HG03432 (cell line): Measurements from ENCODE around the gene FCGR2B.
"Not testable (repeated sequence)": the region's sequence is repeated elsewhere in the genome, so short reads cannot be mapped to it uniquely, and the experiment has no call there.

ENCODE experiments used
- ATAC-seq: cut with Tn5 transposase; IDR thresholded peaks from one replicate; pipeline ENCODE4 v1.9.1; 2021; ENCODE audit warnings: mild to moderate bottlenecking, moderate library complexity; ENCODE audit not compliant: unreplicated experiment

FCGR2B gene

DNA sequence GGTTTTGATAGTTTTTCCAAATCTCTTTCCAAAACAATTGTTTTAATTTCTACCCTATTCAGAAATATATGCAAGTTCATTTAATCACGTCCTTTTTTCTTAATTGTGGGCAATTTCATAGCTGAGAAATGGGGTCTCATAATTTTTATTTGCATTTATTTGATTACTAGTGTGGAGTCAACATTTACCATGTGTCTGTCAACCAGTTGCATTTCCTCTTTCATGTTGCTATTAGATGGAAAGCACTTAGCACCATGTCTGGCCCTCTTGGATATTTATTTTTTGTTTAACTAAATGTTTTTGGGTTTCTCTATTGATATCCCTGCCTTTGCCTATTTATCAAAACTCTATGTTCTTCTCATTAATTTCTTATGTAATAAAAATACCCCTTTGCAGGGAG, 18.1 kb upstream of the FCGR2B start:
- not testable (repeated sequence) for ATAC-seq

DNA sequence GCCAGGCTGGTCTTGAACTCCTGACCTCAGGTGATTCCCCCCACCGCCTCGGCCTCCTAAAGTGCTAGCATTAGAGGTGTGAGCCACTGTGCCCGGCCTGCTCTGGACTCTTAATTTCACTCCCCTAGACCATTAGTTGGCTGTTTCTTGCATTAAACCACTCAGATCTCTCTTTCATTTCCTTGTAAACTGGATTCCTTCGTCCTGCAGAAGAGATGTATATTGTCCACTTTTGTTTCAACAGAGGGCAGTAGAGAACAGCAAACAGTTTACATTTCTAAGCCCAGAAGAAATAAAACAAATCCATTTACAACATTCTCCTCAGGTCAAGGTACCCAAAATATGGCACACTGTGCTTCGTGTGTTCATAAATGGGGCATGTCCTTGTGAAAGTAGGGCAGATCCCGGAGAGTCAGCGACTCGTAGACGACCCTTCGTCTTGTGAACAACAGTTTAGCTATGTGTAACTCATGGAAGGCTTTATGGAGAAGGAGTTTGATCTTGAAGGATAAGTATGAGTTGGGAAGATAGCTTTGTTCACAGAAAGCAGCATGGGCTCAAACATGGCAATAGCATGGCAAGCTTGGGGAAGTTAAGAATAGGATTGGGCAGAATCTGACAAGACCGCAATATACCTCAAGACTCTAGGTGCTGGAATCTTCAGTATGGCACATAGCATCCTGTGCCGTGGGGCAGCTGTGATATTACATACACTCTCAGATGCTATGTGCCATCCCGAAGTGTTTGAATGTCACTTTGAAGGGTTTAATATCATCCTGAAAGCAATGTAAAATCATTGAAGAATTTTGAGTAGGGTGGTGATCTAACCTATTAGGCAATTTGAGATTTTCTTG, 15.2 kb upstream of the FCGR2B start:
- peak; percentile 45 for ATAC-seq

DNA sequence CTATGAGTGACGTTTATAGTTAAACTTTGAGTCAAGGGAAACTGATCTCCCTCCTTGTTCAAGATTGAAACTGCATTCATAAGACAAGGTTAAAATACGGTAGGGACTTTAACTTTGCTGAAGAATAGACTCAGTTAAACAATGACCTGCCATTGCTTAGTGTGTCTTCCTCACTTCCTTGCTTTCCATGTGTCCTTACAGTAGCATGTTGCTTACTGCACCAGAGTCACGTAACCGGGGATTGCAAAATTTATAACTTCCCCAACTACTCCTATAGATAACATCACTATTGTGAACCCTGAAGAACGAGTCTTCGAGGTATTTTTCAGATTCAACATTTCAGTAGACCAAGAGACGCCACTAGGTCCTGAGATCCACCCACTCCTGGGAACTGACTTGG, 9.4 kb upstream of the FCGR2B start:
- not testable (repeated sequence) for ATAC-seq

DNA sequence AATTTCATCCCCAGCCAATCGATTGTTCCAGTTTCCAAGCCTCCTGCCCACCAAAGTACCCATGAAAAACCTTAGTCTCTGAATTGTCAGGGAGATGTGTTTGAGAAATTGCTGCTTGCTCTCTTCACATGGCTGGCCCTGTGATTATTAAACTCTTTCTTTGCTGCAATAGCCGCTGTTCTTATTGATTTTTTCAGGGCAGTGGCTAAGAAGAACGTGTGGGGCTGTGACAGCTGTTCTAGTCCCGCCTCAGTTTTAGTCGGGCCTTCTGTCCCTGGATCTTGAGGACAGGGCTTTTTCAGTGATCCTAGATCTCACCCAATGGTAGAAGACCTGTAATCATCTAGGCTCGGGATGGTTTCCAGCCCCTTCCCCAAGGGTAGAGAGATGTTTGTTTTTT, 9.0 kb upstream of the FCGR2B start:
- ATAC-seq: not testable (repeated sequence)

DNA sequence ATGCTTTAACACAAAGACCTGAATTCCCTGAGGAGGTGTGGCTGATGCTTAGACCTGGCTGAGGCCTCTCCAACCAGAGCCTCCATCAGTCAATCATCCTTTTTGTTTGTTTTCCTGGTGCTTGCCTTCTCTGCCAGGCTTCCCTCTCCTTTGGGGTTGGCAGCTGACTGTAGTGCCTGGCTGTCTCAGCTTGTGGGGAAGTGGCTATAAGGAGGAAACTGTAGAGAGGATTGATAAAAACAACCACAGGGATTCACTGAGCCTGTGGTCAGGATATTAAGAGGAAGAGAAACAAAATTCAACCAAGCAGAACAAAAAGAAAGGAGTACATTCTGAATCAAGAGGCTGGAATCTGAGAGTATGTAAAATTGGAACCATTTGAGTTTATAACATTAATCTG, 4.4 kb upstream of the FCGR2B start:
- not testable (repeated sequence) for ATAC-seq

DNA sequence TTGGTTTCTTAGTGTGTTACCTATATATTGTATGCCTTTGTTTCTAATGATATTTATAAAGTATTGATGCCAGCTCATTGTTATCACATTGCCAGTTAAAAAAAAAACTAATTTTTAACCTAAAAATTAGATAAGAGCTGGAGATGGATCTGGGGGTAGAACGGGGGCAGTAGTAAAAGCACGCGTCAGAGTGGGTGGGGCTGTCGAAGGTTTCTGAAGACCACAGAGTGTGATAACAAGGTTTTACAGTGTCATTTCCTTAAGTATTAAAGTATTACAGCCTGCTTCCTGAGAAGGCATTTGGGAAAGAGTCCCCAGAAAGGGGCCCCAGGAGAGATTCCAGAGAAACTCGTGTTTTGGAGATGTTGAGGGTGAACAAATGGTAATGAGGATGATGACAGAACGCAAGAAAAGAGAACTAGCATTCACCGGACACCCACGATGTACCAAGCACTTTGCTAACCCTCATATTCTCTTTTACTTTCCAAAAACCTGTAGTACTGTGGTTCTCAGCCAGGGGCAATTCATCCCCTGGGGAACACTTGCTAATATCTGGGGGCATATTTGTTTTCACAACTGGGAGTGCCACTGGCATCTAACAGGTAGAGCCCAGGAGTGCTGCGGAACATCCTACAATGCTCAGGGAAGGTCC, 1.2 kb upstream of the FCGR2B start:
- not testable (repeated sequence) for ATAC-seq

DNA sequence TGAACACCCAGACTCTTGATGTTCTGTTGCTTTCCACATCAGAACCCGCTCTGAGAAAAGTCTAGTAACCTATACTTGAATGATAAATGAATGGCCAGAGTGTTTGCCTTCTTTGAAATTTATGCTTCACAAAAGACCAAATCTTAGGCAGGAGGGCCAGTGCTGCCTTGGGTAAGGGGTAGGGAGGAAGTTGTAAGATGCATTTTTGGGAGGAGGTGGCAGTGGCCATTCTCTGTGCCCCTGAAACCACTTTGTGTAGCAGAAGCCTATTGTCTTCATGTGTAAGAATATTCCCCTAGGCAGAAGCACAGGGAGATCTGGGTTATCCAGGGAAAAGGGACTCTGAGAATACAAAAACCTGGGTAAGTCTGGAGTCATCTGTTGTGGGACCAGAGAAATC, 626 bp downstream of the FCGR2B start:
- ATAC-seq: peak; percentile 16

DNA sequence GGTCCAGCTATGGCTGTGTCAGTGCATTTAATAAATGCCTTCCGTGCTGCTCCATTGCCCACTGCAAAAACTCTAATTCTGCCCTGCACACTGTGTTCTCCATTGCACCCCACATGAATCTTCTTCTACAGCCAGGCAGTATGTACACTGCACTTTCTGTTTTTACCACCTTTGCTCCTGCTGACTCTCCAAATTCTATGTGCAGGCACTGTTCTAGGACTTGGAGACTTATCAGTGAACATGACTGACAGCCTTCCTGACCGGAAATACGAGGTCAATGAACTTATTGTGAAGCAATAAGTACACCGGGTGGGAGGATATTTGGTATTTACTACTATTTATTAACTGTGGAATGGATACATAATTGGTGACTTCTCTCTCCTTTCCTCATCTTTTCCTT, 1.7 kb downstream of the FCGR2B start:
- not testable (repeated sequence) for ATAC-seq

DNA sequence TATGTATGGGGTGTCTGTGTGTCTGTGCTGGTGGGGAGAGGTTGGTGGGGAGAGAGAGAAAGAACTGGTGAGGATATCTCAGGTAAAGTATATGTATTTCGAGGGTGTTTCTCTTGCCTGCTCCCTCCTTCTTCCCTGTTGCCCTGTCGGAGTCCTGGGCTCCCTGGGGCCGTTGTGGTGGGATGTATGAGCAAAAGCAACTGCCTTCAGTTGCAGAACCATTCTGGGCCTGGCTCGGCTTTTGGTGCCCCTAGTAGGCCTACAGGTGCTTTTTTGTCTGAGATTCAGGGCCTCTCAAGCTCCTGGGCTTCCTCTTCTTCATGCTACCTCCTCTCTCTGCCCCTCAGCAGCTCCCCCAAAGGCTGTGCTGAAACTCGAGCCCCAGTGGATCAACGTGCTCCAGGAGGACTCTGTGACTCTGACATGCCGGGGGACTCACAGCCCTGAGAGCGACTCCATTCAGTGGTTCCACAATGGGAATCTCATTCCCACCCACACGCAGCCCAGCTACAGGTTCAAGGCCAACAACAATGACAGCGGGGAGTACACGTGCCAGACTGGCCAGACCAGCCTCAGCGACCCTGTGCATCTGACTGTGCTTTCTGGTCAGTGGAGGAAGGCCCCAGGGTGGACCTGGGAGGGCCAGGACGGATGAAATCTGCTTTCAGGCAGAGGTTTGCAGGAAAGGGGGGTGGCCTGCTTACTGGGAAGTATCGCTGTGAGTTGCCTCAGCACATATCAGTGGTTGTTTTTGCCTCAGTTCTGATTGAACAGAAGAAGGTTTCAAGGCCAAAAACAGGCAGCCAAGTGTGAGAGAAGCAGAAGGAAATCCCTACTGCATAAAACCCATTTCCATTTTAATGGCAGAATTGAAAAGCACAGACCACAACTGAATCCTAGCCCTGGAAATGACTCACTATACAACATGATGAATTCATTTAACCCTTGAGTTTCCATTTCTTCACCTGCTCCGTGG, 8.4 kb downstream of the FCGR2B start:
- ATAC-seq: not testable (repeated sequence)

DNA sequence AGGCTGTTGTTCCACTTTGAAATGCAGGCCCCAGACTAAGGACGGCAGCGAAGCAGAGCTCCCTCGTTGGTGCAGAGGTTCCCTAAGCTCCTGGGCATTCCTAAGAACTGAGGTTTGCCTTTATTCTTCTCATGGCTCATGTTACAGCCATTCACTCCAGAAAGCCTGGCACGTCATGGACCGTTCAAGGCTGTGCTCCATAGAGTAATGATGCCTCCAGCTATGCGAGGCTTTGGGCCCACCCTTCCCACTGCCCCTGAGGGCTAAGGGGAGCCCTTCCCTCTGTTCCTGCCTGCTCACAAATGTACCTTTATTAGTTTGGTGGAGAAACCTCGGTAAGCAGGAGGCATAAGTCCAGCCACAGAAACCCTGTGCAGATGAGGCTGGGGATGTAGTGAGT, 10.5 kb downstream of the FCGR2B start:
- ATAC-seq: not testable (repeated sequence)

DNA sequence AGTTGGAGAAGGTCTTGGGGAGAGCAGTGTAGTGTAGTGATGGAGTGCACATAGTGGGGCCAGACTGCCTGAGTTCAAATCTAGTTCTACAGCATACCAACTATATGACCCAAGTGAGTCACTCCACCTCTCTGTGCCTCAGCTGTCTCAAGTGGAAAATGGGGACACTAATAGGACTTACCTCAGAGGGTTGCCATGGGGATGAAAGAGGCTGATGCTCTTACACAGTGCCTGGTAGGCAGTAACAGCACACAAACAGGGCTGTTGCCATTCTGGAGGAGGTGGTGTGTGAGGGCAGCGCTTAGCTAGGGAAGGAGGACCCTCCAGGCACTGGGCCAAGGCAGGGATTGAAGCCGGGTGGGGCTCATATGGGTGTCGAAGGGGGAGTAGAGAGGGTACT, 11.5 kb downstream of the FCGR2B start:
- ATAC-seq: not testable (repeated sequence)

DNA sequence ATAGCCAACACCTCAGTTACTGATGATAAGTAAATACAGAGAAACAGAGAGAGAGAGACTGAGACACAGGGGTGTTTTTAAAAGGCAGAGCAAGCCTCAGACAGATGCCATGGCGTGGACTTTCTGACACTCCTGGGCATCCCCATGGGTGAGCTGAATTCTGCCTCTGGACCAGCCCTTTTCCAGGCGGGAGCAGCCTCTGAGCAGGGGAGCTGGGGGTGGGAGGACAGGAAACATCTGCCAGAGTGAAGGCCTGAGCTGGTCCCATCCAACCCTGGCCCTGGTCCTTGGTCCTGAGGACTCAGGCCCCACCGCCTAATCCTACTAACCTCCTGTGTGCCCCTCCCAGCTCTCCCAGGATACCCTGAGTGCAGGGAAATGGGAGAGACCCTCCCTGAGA, 12.0 kb downstream of the FCGR2B start:
- not testable (repeated sequence) for ATAC-seq

DNA sequence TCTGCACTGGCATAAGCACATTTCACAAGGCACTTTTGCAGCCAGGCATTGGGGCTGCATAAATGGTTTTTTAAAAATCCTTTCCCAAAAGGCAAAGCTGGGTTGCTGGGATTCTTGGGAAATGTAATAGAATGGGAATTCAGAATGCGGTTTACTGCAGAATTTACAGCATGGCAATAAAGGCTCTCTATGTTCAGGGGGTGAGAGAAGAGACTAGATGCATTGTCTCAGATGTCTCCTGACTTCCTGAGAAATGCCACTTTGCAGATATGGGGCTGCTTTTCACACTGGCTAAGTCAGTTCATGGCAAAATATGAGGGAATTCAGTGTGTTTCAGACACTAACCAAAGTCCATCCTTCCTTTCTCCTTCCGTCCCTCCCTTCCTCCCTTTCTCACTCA, 13.5 kb downstream of the FCGR2B start:
- ATAC-seq: no peak

DNA sequence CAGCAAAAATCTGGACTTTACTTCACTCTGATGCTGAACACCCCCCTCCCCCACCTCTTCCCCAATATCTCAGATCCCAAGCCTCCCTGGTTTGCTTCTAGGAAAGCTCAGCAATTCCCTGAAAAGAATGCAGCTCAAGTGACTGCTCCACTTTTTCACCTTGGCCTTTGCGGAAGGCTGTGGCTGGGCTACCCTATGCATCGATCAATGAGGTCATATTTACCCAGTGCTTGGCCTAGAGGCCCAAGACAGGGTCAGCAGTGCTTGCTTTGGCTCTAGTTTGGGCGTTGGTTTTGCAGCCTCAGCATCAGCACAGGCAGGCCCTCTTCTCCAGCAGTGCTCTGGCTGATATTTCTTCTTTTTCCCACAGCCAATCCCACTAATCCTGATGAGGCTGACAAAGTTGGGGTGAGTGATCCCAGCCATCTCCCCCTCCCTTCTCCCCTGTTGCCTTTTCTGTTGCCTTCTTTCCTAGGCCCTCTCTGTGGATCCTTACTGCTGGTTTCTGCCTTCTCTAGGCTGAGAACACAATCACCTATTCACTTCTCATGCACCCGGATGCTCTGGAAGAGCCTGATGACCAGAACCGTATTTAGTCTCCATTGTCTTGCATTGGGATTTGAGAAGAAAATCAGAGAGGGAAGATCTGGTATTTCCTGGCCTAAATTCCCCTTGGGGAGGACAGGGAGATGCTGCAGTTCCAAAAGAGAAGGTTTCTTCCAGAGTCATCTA, 14.2 kb downstream of the FCGR2B start:
- no peak for ATAC-seq

DNA sequence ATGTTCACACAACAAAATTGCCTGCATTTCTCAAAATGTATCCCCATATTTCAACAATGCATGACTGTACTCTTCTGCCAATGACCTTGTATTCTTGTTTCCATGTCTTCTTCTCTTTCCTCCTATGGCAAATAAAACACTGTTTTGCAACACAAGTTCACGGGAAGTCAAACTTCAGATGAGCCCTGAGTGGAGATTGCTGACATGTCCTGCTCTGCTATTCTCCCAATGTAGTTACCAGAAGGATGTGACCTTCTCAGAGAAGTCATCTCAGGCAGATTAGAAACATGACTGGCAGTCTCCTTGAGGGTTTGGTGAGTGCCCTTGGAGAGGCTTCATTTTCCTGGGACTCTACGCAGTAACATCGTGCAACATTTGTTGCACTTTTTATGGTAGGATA, 15.6 kb downstream of the FCGR2B start:
- no peak for ATAC-seq

DNA sequence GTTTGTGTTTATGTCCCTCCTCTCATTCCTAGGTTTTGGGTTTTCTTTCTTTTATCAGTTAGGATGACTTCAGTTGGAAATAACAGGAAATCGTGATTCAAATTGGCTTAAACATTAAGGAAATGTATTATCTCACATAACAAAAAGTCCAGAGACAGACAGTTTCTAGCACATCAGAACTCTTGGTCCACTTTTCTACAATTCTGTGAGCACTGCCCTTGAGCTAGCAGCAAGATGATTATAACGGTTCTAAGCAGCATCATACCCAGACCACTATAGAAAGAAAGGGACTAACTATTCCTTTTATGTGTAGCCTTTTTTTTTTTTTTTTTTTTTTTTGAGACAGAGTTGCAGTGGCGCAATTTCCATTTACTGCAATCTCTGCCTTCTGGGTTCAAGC, 18.9 kb downstream of the FCGR2B start:
- ATAC-seq: no peak

DNA sequence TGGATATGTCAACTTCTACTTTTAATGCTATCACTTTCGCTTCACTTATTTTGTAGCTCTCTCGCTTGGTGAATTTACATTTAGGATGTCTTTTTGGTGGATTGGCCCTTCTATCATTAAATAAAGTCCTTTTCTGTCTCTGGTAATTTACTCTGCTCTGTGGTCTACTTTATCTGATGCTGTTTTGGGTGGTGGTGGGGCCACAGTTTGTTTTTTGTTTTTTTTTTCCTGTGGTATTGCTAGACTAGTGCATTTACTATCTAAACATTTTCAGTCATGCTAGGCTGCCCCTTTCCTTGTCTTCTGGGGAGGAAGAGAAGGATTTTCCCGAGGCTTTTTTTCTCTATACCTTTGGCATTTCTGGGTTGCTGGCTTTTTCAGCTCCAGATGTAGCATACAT, 26.0 kb downstream of the FCGR2B start:
- no peak for ATAC-seq

DNA sequence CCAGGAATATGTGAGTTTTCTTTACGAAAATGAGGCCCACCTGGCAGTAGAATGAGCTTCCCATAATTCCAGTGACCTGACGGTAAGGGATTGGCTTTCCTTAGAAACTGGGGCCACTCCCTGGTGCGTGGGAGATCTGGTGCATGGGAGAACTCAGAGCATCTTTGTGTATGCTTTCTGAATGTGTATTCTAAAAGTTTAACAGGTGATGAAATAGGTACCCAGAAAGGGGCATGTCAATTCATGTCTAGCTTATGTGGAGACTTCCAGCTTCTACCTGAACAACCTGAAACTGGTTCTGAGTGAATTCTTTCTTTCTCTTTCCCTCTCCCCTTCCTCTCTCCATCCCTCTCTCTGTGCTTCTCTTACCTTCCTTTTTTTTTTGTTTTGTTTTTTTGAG, 28.9 kb downstream of the FCGR2B start:
- no peak for ATAC-seq

DNA sequence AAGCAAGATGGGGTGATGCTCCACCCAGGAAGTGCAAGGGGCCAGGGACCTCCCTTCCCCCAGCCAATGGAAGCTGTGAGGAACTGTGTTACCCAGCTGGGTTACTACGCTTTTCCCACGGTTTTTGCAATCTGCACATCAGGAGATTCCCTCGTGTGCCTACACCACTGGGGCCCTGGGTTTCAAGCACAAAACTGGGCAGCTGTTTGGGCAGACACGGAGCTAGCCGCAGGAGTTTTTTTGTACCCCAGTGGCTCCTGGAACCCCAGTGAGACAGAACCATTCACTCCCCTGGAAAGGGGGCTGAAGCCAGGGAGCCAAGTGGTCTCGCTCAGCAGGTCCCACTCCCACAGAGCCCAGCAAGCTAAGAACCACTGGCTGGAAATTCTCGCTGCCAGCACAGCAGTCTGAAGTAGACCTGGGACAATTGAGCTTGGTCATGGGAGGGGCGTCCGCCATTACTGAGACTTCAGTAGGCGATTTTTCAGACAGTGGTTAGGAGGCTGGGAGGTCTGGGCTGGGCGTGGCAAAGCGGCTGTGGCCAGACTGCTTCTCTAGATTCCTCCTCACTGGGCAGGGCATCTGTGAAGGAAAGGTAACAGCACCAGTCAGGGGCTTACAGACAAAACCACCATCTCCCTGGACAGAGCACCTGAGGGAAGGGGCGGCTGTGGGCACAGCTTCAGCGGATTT, 30.2 kb downstream of the FCGR2B start:
- not testable (repeated sequence) for ATAC-seq

DNA sequence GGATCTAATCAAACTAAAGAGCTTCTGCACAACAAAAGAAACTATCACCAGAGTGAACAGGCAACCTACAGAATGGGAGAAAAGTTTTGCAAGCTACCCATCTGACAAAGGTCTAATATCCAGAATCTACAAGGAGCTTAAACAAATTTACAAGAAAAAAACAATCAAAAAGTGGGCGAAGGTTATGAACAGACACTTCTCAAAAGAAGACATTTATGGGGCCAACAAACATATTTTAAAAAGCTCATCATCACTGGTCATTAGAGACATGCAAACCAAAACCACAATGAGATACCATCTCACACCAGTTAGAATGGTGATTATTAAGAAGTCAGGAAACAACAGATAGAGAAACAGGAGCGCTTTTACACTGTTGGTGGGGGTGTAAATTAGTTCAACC, 35.4 kb downstream of the FCGR2B start:
- not testable (repeated sequence) for ATAC-seq
